Nephron (organoid): Measurements from ENCODE around the gene KLF18.
"Not testable (repeated sequence)": the region's sequence is repeated elsewhere in the genome, so short reads cannot be mapped to it uniquely, and the experiment has no call there.

Source experiments
- H3K27ac Mint-ChIP-seq, 3 experiments: 2 replicates each; pipeline ENCODE4 v1.8.0; 2020; ENCODE audit warnings: mixed read lengths in 3 of 3, mild to moderate bottlenecking in 2 of 3, moderate library complexity in 1 of 3
- H3K27me3 Mint-ChIP-seq: 2 replicates; pipeline ENCODE4 v1.8.0; 2021; ENCODE audit warnings: low read depth, mild to moderate bottlenecking, moderate library complexity, mixed read lengths
- H3K36me3 Mint-ChIP-seq: 2 replicates; pipeline ENCODE4 v1.8.0; 2020; ENCODE audit warnings: low read depth, mixed read lengths
- H3K4me1 Mint-ChIP-seq: 2 replicates; pipeline ENCODE4 v1.8.0; 2020; ENCODE audit warnings: mixed read lengths
- H3K4me3 Mint-ChIP-seq, 3 experiments: 2 replicates each; pipeline ENCODE4 v1.8.0; 2020; ENCODE audit warnings: mild to moderate bottlenecking in 3 of 3, mixed read lengths in 3 of 3, moderate library complexity in 2 of 3
- H3K9me3 Mint-ChIP-seq: 2 replicates; pipeline ENCODE4 v1.8.0; 2020; ENCODE audit warnings: mixed read lengths
- TF ChIP-seq, protein P1 (sequence below), 3 experiments: fragments of 200-600 bp; sonication (generic); IDR thresholded peaks; one replicate each; pipeline ENCODE4 v1.5.0; 2021; ENCODE audit warnings: antibody characterized with exemption in 3 of 3; ENCODE audit not compliant: unreplicated experiment in 3 of 3

Gene KLF18

DNA sequence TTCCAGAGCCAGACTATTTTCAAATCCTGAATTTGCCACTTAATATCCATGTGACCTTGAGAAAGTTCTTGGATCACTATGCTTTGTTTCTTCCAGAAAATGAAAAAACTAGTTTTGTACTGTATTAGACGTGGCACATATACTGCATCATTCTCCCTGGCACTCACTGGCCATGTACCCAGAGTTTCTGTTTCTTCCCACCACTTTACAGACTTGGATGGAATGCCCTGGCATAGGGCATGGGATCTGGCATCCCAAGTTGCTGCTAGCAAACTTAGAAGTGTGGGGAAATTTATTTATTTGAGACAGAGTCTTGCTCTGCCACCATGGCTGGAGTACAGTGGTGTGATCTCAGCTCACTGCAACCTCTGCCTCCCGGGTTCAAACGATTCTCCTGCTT lies 10.0 kb downstream of the KLF18 start:
- Mint-ChIP-seq H3K4me1 (peaks cover 7% of the 10 kb centered on the region), H3K4me3 (no peak overlapping the region), H3K36me3 (no peaks in the 10 kb centered on the region), H3K27ac (no peak overlapping the region), H3K9me3 (no peaks in the 10 kb centered on the region), H3K27me3 (peaks cover 33% of the 10 kb centered on the region)
- TF ChIP-seq, protein P1, sequence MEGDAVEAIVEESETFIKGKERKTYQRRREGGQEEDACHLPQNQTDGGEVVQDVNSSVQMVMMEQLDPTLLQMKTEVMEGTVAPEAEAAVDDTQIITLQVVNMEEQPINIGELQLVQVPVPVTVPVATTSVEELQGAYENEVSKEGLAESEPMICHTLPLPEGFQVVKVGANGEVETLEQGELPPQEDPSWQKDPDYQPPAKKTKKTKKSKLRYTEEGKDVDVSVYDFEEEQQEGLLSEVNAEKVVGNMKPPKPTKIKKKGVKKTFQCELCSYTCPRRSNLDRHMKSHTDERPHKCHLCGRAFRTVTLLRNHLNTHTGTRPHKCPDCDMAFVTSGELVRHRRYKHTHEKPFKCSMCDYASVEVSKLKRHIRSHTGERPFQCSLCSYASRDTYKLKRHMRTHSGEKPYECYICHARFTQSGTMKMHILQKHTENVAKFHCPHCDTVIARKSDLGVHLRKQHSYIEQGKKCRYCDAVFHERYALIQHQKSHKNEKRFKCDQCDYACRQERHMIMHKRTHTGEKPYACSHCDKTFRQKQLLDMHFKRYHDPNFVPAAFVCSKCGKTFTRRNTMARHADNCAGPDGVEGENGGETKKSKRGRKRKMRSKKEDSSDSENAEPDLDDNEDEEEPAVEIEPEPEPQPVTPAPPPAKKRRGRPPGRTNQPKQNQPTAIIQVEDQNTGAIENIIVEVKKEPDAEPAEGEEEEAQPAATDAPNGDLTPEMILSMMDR (IDR thresholded peaks at IDR 0.05; ENCODE audit: unreplicated experiment in 3 of 3), result no peak

DNA sequence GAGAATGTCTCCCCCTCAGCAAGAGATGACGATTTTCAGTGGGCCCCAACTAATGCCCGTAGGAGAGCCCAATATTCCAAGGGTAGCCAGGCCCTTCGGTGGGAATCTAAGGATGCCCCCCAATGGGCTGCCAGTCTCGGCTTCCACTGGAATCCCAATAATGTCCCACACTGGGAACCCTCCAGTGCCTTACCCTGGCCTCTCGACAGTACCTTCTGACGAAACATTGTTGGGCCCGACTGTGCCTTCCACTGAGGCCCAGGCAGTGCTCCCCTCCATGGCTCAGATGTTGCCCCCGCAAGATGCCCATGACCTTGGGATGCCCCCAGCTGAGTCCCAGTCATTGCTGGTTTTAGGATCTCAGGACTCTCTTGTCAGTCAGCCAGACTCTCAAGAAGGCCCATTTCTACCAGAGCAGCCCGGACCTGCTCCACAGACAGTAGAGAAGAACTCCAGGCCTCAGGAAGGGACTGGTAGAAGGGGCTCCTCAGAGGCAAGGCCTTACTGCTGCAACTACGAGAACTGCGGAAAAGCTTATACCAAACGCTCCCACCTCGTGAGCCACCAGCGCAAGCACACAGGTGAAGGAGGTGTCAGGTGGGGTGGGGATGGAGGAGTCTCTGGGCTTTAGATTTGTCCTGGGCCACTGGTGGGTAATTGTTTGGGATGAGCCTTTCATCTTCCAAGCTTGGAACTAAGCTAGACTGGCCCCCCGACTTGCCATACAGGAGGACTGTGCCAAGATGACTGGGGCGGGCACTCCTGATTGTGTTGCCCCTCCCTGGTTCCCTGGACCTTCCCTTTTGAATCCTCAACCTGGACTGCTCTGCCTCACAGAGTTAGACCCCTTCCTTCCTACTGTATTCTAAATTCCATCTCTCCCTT lies 11.6 kb downstream of the KLF18 start:
- no peak overlapping the region for H3K27ac Mint-ChIP-seq
- no peaks in the 10 kb centered on the region for H3K36me3 Mint-ChIP-seq
- peaks cover 40% of the 10 kb centered on the region for H3K27me3 Mint-ChIP-seq
- H3K9me3 Mint-ChIP-seq, result no peaks in the 10 kb centered on the region
- no peak overlapping the region for H3K4me3 Mint-ChIP-seq
- no peaks in the 10 kb centered on the region for H3K4me1 Mint-ChIP-seq
- TF ChIP-seq, protein P1 (IDR thresholded peaks at IDR 0.05; ENCODE audit: unreplicated experiment in 3 of 3), result no peak

DNA sequence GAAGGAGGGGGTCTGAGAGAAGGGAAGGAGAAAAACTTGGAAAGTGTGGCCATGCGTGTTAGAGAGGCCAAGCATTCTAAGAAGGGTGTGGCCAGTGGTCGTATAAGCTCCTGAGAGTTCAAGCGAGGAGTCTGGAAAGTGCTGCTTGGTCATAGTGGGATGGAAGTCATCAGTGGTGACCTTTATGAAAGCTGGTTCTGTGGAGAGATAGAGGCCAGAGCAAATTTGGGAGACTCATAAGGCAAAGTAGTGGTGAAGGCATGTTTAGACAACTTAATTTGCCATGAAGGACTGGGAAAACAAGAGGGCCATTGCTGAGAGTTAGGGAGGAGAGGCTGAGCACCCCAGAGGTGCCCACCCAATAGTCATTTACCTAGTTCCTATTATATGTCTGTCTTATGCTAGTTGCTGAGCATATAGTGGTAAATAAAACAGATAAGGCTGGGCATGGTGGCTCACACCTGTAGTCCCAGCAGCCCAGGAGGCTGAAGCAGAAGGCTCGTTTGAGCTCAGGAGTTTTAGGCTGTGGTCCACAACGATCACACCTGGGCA lies 21.0 kb downstream of the KLF18 start:
- TF ChIP-seq, protein P1 (IDR thresholded peaks at IDR 0.05; ENCODE audit: unreplicated experiment in 3 of 3), result no peak
- Mint-ChIP-seq H3K4me1 (no peaks in the 10 kb centered on the region), H3K9me3 (no peaks in the 10 kb centered on the region), H3K4me3 (no peak overlapping the region), H3K27me3 (peaks cover 24% of the 10 kb centered on the region), H3K27ac (no peak overlapping the region), H3K36me3 (no peaks in the 10 kb centered on the region)

DNA sequence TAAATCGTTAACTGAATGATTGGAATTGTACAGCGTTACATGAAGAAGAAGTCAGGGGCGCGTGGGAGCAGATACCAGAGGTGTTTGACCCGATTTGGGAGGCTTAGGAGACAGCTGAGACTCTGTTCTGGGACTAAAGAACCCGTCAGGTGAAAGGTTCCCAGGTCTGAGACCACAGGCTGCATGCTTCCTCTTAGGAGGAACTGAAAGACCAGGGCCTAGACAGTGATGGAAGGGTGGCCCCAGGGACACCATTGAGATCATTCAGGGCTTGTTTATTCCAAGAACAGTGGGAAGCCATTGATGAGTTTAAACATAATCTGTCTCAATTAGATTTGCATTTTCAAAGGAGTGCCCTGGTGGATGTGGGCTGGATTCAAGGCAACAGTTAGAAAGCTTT lies 21.9 kb downstream of the KLF18 start:
- TF ChIP-seq, protein P1 (IDR thresholded peaks at IDR 0.05; ENCODE audit: unreplicated experiment in 3 of 3), result no peak
- Mint-ChIP-seq H3K9me3 (no peaks in the 10 kb centered on the region), H3K4me3 (no peak overlapping the region), H3K27ac (no peak overlapping the region), H3K4me1 (no peaks in the 10 kb centered on the region), H3K27me3 (peaks cover 27% of the 10 kb centered on the region), H3K36me3 (no peaks in the 10 kb centered on the region)

DNA sequence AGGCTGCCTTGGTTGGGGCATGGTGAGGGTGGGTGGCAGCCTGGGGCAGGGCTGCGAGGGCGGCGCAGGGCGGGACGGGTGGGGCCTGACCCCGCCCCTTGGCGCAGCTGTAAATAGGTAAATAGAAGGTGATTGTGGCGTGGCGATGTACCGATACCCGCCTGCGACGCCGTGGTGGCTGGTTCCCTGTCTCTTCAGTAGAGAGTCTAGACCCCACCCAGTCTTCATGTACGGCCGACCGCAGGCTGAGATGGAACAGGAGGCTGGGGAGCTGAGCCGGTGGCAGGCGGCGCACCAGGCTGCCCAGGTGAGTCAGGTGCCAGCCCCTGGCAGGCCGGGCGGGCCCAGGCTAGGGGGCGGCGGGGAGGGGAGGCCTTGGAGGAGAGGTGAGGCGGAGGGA lies 22.7 kb downstream of the KLF18 start, which contains the start of gene KLF17:
TSS of gene KLF17 (plus strand) at position 140 of the 400 bp plus-strand sequence. CDS start at position 227, 87 bp downstream.
- Mint-ChIP-seq H3K36me3 (no peaks in the 10 kb centered on the region), H3K4me1 (no peaks in the 10 kb centered on the region), H3K27ac (no peak within 1 kb of the TSS), H3K27me3 (peaks cover 30% of the 10 kb centered on the region), H3K9me3 (no peaks in the 10 kb centered on the region), H3K4me3 (no peak within 1 kb of the TSS)
- TF ChIP-seq, protein P1 (IDR thresholded peaks at IDR 0.05; ENCODE audit: unreplicated experiment in 3 of 3), result no peak

DNA sequence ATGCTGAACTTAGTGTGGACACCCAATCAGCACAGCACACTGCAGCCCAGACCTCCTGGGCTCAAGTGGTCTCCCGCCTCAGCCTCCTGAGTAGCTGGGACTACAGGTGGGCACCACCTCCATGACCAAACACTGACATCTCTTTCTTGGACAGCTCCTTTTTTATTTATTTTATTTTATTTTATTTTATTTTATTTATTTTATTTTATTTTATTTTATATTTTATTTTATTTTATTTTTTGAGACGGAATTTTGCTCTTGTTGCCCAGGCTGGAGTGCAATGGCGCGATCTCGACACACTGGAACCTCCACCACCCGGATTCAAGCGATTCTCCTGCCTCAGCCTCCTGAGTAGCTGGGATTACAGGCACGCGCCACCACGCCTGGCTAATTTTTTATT lies 24.2 kb downstream of the KLF18 start:
- not testable (repeated sequence) for H3K27ac Mint-ChIP-seq, H3K4me1 Mint-ChIP-seq, H3K36me3 Mint-ChIP-seq, H3K4me3 Mint-ChIP-seq, H3K9me3 Mint-ChIP-seq
- H3K27me3 Mint-ChIP-seq, result peaks cover 31% of the 10 kb centered on the region
